ENCODE data around the gene VSTM2A. TPM values are rescaled to one million over a fixed set of nuclear protein-coding genes. Genes with fewer than 3 reads are reported as not detected.

The VSTM2A gene
- total and polyA plus RNA-seq, 2 donors from 2014 or later, result not detected

DNA sequence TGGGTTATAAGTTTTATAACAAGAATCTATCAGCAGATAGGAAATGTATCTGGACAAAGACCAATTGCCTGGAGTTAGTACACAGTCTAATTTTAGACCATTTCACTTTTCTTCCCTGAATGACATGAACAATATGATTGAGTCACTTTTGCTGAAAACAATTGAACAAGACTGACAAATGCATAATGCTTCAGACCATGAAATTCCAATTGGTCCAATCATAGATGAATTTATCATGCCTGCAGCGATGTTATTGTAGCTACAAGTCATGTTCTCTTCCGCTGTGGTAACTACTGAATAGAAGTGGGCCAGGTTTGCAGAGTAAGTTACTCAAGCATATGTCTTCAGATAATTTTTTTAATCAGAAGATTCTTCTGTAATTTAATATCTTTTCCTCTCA is 73.4 kb downstream of the VSTM2A start:
- intact Hi-C loops (cut with DNase I), result no loop called here
- H3K27me3 ChIP-seq (ENCODE audit: control insufficient read depth, insufficient read depth, low read length), result no peaks in the 10 kb centered on the region
- no peak for FAIRE-seq
- no peak overlapping the region for H3K27ac ChIP-seq (ENCODE audit: low read depth in 2 of 2, low read length in 2 of 2)
- H3K9ac ChIP-seq (ENCODE audit: low read length in 3 of 3), result no peak overlapping the region
- no peaks in the 10 kb centered on the region for H3K4me1 ChIP-seq (ENCODE audit: control insufficient read depth in 2 of 3, insufficient read depth in 2 of 3, low read depth in 1 of 3, low read length in 3 of 3)
- no peaks in the 10 kb centered on the region for H3K36me3 ChIP-seq (ENCODE audit: control insufficient read depth in 2 of 3, insufficient read depth in 3 of 3, low read length in 3 of 3)
- H3K9me3 ChIP-seq (ENCODE audit: control insufficient read depth in 2 of 3, insufficient read depth in 1 of 3, low read length in 3 of 3), result no peaks in the 10 kb centered on the region
- TF ChIP-seq, protein P1, sequence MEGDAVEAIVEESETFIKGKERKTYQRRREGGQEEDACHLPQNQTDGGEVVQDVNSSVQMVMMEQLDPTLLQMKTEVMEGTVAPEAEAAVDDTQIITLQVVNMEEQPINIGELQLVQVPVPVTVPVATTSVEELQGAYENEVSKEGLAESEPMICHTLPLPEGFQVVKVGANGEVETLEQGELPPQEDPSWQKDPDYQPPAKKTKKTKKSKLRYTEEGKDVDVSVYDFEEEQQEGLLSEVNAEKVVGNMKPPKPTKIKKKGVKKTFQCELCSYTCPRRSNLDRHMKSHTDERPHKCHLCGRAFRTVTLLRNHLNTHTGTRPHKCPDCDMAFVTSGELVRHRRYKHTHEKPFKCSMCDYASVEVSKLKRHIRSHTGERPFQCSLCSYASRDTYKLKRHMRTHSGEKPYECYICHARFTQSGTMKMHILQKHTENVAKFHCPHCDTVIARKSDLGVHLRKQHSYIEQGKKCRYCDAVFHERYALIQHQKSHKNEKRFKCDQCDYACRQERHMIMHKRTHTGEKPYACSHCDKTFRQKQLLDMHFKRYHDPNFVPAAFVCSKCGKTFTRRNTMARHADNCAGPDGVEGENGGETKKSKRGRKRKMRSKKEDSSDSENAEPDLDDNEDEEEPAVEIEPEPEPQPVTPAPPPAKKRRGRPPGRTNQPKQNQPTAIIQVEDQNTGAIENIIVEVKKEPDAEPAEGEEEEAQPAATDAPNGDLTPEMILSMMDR (IDR thresholded peaks at IDR 0.05; ENCODE audit: borderline replicate concordance, extremely low read depth, insufficient read depth), result no peak
- DNase-seq, result no peak
- no peak overlapping the region for H3K4me3 ChIP-seq (ENCODE audit: low read length in 3 of 3)

Other genes with a start within 250 kb of the VSTM2A start
- 95.3 TPM for gene SEC61G, start 216.8 kb downstream of the VSTM2A start, total RNA-seq
- gene SEC61G, start 216.8 kb downstream of the VSTM2A start, polyA plus RNA-seq (ENCODE audit: insufficient read depth, low read depth, low replicate concordance), result 277 TPM

Data from kidney (tissue), 14 donors.